ENCODE measurements around the gene LYZ. TPM values are rescaled to one million over a fixed set of nuclear protein-coding genes. Genes with fewer than 3 reads are reported as not detected.
A peak's percentile ranks its signal among the peaks of the same experiment; 100 is the strongest.

Gene LYZ
- total RNA-seq, 2 donors from 2014 or later = 20.6 to 162 TPM

DNA sequence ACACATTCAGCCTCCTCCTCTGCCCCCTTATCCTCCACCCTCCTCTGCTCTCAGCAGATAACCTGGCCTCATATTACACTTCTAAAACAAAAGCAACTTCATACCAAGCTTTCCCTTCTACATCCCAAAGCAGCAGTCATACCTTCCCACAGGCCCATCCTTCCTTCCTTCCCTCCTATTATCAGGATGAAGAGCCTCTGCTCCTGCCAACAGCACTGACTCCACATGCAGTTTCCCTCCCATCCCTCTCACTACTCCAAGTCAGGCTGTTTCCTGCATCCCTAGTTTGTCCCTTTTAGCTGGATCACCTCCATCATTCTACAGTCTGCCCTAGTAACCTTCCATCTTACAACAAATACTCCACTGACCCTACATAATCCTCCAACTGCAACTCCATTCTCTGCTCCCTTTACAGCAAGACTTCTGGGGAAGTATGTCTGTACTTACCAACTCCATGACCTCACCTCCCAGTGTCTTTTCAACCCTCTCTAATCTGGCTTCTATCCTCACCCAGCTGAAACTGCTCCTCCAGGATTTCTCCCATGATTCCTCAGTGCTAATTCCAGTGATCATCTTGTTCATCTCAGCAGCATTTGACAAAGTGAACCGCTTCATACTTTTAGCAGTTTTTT is 6.5 kb downstream of the LYZ start:
- Histone ChIP-seq H3K9me3 (no peaks in the 10 kb centered on the region), H3K4me1 (peaks cover 4% of the 10 kb centered on the region), H3K4me3 (no peak overlapping the region), H3K36me3 (no peaks in the 10 kb centered on the region), H3K27ac (no peak overlapping the region), H3K9ac (ENCODE audit: low read depth in 2 of 2, low read length in 2 of 2) (no peak overlapping the region), H3K27me3 (no peaks in the 10 kb centered on the region)
- intact Hi-C loops (cut with DNase I) = loop anchor here (10.0 kb wide), 1 partner anchor 60 kb away; no protein-coding TSS in a partner anchor
- TF ChIP-seq, protein P1, sequence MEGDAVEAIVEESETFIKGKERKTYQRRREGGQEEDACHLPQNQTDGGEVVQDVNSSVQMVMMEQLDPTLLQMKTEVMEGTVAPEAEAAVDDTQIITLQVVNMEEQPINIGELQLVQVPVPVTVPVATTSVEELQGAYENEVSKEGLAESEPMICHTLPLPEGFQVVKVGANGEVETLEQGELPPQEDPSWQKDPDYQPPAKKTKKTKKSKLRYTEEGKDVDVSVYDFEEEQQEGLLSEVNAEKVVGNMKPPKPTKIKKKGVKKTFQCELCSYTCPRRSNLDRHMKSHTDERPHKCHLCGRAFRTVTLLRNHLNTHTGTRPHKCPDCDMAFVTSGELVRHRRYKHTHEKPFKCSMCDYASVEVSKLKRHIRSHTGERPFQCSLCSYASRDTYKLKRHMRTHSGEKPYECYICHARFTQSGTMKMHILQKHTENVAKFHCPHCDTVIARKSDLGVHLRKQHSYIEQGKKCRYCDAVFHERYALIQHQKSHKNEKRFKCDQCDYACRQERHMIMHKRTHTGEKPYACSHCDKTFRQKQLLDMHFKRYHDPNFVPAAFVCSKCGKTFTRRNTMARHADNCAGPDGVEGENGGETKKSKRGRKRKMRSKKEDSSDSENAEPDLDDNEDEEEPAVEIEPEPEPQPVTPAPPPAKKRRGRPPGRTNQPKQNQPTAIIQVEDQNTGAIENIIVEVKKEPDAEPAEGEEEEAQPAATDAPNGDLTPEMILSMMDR (IDR thresholded peaks at IDR 0.05) = no peak
- no peak for DNase-seq

DNA sequence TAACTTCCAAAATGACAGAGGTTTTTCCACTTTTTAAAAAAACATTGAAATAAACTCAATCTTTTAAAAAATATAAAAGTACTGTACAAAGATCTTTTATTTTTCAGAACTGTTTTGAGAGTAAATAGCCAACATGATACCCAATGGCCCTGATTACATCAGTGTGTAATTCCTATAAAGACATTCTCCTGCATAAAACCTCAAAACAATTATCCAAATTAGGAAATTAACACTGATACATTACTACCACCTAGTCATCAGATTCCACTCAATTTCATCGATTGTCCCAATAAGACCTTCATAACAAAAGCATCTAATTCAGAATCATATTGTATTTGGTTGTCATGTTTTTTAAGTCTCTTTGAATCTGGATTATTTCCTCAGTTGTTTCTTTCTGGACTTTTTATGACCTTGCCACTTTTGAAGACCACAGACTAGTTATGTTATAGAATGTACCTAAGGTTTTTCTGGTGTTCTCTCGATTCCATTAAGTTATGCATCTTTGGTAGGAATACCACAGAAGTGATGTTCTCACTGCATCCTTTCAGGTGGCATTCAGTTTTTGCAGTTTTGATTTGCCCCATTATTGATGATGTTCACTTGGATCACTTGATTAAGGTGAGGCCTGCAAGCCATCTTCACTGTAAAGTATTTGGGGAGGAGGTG is 7.3 kb downstream of the LYZ start:
- no peak for DNase-seq
- H3K9ac ChIP-seq (ENCODE audit: low read depth in 2 of 2, low read length in 2 of 2) = no peak overlapping the region
- intact Hi-C loops (cut with DNase I) = loop anchor here (10.0 kb wide), 1 partner anchor 61 kb away; no protein-coding TSS in a partner anchor

DNA sequence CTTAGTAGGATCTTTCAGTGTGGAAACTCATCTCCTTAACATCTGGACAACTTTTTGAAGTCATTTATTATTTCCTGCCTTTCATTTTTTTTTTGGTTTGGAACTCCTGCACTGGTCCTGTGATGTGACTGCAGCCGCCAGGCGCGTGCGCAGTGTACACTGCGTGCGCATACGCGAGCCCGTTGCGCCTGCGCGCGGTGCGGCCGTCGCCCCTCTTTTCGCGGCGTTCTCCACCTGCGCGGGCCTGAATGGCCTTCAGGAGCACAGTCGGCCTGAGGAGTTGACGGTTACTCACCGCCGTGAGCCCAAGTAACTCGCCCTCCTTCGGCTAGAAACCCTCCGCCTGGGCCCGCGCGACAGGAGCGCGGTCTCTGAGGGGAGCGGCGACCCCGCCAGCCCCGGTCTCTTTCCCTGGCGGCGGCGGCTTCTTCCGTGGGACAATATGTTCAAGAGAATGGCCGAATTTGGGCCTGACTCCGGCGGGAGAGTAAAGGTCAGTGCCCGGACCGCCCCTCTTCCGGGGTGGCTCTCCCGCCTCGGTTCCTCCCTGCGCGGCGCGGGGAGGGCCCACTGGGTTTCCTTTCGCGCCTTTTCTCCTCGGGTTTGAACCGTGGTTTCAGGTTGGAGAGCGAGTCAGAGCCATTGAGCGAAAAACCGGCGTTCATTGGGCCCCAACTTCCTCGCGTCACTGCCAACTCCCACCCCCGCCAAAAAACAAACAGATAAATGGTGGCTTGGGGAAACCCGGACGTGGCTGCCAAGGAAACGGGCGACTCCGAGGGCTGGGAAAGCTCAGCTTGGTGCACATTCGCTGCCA is 11.6 kb downstream of the LYZ start, which contains the start of gene YEATS4:
YEATS4 (plus strand) TSS at position 213 of the 817 bp plus-strand sequence; CDS start at position 443, 230 bp downstream.
- DNase-seq = peak; percentile 94
- peak within 1 kb of the TSS; percentile 100 for H3K27ac ChIP-seq
- TF ChIP-seq, protein P1 (IDR thresholded peaks at IDR 0.05) = no peak
- H3K27me3 ChIP-seq = no peaks in the 10 kb centered on the region
- H3K9me3 ChIP-seq = no peaks in the 10 kb centered on the region
- no peaks in the 10 kb centered on the region for H3K36me3 ChIP-seq
- peaks cover 4% of the 10 kb centered on the region for H3K4me1 ChIP-seq
- peak within 1 kb of the TSS; percentile 63 to 86 for H3K9ac ChIP-seq (ENCODE audit: low read depth in 2 of 2, low read length in 2 of 2)
- intact Hi-C loops (cut with DNase I) = loop anchor here (10.0 kb wide), 3 partner anchors 65 to 225 kb away; partner anchors contain the start of genes CCT2 and FRS2
- H3K4me3 ChIP-seq = peak within 1 kb of the TSS; percentile 94

More for the DNA sequence above, 7.3 kb downstream of the LYZ start:
- Histone ChIP-seq H3K27me3 (no peaks in the 10 kb centered on the region), H3K4me1 (peaks cover 4% of the 10 kb centered on the region), H3K9me3 (no peaks in the 10 kb centered on the region), H3K27ac (no peak overlapping the region), H3K36me3 (no peaks in the 10 kb centered on the region), H3K4me3 (no peak overlapping the region)
- TF ChIP-seq, protein P1 (IDR thresholded peaks at IDR 0.05) = no peak

DNA sequence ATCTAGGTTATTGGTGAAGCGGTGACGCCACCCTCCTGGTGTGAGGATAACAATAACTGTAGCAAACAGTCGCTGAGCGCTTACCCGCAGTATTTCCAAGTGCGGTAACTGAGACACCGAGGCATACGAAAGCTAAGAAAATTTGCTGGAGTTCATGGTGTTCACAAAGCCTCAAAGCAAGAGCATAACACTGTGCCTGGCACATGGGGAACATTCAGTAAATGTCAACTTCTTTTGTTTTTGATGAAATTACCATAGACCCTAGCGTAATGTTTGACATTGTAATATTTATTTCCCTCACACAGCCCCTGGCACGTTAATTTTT is 12.1 kb downstream of the LYZ start:
- H3K36me3 ChIP-seq = no peaks in the 10 kb centered on the region
- H3K27me3 ChIP-seq = no peaks in the 10 kb centered on the region
- H3K9me3 ChIP-seq = no peaks in the 10 kb centered on the region
- peak overlapping the region; percentile 94 for H3K4me3 ChIP-seq
- peak overlapping the region; percentile 100 for H3K27ac ChIP-seq
- peaks cover 4% of the 10 kb centered on the region for H3K4me1 ChIP-seq
- intact Hi-C loops (cut with DNase I) = loop anchor here (10.0 kb wide), 2 partner anchors 114 to 224 kb away; partner anchors contain the start of genes CCT2 and FRS2
- H3K9ac ChIP-seq (ENCODE audit: low read depth in 2 of 2, low read length in 2 of 2) = peak overlapping the region; percentile 63 to 86
- no peak for DNase-seq
- TF ChIP-seq, protein P1 (IDR thresholded peaks at IDR 0.05) = no peak

DNA sequence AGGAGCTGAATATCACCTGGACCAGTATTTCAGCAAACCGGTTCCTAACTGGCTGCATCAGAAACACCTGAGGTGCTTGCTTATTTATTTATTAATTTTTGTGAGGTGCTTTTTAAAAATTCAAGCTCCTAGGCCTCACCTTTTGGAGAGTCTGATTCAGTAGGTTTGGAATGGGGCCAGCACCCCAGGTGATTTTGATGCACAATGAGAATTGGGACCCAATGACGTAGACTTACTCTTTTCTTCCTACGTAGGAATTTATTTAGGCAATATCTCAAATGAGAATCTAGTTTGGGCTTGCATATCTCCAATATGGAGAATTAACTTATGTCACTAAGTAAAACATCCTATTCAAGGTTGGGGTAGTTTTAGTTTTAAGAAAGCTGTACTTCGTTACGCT is 18.6 kb downstream of the LYZ start:
- TF ChIP-seq, protein P1 (IDR thresholded peaks at IDR 0.05) = no peak
- H3K9ac ChIP-seq (ENCODE audit: low read depth in 2 of 2, low read length in 2 of 2) = no peak overlapping the region
- no peaks in the 10 kb centered on the region for H3K27me3 ChIP-seq
- DNase-seq = no peak
- no peaks in the 10 kb centered on the region for H3K36me3 ChIP-seq
- H3K27ac ChIP-seq = no peak overlapping the region
- no peaks in the 10 kb centered on the region for H3K9me3 ChIP-seq
- no peak overlapping the region for H3K4me3 ChIP-seq
- H3K4me1 ChIP-seq = no peaks in the 10 kb centered on the region
- intact Hi-C loops (cut with DNase I) = loop anchor here (10.0 kb wide), 2 partner anchors 108 to 218 kb away; partner anchors contain the start of genes CCT2 and FRS2

All from colonic mucosa (tissue), 4 donors.